Measurements from ENCODE around the gene UTP18.
"Not testable (repeated sequence)": the region's sequence is repeated elsewhere in the genome, so short reads cannot be mapped to it uniquely, and the experiment has no call there.

The UTP18 gene

DNA sequence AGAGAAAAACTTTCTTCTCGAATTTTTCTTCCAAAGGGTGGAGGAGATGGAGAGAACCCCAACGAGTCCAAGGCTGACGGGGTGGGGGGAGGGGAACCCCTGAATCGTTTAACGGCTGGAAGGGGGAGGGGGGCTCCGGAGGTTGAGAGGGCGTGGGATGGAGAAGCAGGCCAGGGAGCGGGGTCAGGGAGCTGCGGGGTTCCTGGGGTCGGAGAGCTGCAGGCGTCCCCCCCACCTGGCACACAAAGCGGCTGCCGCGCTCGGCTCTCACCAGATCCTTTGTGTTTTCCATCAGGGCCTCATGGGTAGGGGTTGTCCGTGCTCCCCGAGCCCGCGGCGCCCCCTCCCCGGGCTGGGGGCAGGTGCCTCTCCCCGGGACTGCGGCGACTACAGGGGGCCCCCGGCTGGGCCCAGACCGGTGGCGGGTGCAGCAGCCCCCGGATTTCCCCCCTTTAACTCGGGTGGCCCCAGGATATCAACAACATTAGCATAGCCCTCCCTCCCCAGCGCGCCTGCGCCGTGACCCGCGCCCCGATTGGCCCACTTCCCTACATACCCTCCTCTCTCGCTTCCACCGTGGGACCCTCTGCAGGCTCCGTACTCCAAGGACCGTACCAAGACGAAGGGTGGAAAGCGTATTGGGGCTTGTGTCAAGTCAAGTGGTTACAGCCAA lies 646 bp upstream of the UTP18 start, which contains the start of gene MBTD1:
Gene MBTD1, minus strand, starts transcription at position 486 of the 673 bp plus-strand sequence. CDS start 34,888 bp downstream, outside the sequence.
- peak; percentile 87 to 92 (median 89) for DNase-seq

DNA sequence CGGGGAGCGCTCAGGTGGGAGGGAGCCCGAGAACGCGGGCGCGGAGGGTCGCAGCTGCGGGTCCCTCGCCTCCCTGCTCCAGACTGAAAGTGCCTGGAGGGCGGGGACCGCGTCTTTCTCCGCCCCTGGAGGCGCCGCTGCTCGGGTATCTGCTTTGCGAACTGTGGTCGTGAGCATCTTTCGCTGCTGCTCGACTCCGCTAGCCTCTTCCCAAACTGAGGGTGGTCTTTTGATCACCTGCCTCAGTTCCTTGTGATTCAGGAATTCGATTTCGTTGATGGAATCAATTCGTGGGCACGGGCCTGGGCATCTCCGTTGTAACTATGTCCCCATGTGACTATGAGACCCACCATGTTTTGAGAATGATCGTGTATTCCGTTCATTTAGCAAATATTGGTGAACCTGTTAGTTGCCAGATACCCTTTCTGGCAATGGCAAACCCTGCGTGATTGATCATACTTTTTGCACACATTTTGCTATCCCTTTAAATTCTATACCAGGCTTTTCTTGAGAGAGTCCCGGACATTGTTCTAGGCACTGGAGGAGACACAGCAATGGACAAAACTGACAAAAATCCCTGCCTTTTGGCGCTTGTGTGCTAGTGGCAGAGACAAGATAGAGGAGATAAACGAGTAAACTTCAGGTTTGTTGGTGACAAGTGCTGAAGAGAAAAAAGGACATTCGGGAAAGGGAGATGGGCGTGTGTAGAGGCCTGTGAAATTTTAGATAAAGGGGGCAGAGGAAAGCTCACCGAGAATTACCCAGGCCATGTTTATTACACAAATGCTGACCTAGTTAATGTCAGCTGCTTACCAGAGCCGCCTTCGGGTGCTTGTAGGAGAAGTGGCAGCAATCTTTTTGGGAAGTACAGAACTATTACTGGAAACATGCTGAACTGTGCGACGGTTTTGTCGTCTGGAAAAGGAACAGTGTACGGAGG lies 948 bp downstream of the UTP18 start:
- no peak for DNase-seq

DNA sequence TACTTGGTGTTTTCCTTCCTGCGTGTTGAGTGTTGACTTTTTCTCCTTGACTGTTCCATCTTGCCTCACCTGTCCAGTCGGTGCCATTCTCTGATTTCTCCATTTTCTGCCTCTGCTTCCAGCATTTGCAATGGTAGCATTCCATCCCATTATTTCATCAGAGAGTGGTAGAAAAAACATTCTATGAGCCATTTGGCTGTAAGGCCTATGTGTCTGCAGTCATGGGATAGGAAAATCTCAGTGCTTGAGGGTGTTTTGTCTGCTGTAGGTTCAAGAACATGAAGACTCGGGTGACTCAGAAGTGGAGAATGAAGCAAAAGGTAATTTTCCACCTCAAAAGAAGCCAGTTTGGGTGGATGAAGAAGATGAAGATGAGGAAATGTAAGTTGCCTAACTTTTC lies 2.7 kb downstream of the UTP18 start:
- no peak for DNase-seq

DNA sequence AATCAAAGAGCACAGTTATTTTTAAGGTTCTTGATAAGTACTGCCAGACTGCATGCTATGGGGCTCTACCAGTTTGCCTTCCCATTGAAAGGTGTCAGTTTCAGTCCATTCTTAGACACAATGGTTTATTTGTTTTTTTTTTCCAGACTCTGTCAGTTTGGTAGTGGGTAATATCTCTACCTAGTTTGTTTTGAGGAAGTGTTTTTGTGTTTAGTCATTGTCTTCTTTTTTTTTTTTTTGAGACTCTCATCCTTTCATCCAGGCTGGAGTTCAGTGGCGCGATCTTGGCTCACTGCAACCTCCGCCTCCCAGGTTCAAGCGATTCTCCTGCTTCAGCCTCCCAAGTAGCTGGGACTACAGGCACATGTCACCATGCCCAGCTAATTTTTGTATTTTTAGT lies 4.1 kb downstream of the UTP18 start:
- not testable (repeated sequence) for DNase-seq

DNA sequence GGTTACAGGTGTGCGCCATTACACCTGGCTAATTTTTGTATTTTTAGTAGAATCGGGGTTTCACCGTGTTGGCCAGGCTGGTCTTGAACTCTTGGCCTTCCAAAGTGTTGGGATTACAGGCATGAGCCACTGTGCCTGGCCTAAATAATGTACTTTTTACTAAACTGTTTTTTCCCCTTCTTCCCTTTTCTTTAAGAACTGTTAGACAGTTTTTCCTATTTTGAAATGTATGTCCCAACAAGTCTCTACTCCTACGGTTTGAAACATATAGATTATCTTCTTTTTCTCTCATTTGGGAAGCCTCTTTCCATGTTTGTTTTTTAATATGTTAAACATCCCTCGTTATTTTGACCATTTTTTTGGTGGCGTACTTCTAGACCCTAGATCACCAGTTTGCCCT lies 9.6 kb downstream of the UTP18 start:
- no peak for DNase-seq

DNA sequence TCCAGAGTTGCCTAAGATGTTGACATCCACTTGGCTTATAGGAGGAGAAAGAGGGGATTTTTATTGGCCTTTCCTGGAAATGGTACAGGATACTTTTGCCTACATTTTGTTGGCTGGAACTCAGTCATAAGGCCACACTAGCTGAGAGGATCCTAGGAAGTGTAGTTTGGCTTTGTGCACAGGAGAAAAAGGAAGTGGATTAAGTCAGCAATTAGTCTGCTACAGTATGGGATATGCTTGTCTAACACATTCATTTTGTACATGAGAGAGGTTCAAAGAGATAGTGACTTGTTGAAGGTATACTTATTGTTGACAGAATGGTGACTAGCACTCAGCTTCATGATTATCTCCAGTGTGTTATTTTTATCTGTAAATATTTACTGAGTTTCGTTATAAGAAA lies 10.3 kb downstream of the UTP18 start:
- DNase-seq, result no peak

DNA sequence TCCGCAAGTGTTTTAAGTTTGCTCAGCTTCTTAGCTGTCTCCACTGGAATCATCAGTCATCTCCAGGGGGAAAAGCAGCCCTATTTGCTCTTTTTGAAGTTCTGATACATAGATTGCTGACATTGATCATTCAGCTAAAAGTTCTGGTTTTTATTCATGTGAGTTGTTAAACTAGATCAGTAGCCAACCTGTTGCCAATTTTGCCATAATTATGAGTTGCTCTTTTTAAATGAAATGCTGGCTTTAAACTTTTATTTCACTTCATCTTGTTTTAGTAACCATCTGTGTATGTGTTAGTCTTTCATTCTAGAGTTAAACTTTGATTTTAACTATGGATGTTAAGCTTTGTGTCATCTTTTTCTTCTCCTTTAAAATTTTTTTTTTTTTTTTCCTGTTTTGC lies 12.5 kb downstream of the UTP18 start:
- no peak for DNase-seq

DNA sequence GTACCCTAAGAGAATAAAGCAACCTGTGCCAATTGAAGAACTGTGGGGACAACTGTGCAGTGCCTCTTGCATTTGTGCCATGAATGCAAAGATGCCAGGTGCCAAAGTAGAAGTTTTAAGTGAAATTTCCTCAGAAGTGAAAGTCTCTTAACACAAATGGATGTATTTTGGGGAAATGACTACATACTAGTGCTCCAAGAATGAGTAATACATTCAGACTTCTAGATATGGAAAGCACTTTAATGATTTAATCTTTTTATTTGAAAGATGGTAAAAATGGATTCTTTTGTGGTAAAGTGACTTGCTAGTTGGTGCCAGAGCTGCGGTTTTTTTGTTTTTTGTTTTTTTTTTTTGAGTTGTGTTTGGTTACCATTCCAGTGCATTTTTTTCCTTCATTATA lies 15.0 kb downstream of the UTP18 start:
- no peak for DNase-seq

DNA sequence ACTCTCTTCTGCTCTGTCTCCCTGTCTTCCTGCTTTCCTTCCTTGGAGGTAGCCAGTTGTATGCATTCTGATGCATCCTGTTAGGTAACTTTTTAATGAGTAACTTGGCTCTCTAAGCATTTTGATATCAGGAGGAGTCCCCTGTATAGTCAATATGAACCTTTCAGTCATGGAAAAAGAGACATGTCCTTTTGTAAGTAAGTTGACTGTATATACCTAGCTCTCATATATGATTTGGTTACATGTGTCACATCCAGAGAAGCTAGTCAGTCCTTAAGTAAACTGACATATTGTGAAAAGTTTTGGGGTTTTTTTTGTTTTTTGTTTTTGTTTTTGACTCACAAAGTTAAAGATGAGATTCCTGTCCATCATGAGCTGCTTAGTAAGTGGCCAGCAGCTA lies 18.8 kb downstream of the UTP18 start:
- DNase-seq, result no peak

DNA sequence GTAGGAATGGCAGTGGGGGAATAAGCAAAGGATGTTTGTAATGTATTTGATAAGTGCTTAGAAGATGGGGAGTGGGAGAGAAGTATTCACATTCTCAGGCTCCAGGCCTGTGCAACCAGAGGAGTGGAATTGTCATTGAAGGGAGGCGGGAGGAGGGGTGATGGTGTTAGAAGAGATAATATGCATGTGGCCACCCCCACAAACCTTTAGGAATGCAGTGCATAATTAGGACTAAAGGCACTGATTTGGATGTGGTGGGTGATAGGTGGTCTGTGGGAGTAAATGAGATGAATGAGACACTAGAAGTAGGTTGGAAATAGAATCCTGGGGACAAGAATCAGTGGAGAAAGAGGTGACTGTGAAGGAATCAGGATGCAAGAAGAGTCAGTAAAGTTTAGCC lies 27.1 kb downstream of the UTP18 start:
- no peak for DNase-seq

DNA sequence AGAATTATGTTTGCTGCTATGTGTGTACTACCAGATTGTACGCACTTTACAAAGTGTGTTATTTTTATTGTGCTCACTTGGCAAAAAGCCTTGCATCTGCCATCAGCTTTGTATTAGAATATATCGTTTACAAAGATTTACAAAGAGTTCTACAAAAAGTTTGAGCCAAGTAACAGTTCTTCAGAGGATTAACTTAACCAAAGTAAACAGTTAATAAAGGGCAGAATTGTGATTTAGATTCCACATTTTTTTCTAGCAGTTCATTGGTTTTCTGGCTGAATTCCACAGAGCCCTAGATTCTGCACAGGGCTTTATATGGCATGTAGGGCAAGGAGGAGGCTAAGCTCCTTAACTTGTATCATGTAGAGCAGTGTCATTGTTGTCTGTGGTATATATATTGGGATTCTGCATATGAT lies 29.4 kb downstream of the UTP18 start:
- DNase-seq, result no peak

DNA sequence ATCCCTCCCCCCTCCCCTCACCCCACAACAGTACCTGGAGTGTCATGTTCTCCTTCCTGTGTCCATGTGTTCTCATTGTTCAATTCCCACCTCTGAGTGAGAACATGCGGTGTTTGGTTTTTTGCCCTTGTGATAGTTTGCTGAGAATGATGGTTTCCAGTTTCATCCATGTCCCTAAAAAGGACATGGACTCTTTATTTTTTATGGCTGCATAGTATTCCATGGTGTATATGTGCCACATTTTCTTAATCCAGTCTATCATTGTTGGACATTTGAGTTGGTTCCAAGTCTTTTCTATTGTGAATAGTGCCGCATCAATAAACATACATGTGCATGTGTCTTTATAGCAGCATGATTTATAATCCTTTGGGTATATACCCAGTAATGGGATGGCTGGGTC lies 34.0 kb downstream of the UTP18 start:
- DNase-seq, result not testable (repeated sequence)

DNA sequence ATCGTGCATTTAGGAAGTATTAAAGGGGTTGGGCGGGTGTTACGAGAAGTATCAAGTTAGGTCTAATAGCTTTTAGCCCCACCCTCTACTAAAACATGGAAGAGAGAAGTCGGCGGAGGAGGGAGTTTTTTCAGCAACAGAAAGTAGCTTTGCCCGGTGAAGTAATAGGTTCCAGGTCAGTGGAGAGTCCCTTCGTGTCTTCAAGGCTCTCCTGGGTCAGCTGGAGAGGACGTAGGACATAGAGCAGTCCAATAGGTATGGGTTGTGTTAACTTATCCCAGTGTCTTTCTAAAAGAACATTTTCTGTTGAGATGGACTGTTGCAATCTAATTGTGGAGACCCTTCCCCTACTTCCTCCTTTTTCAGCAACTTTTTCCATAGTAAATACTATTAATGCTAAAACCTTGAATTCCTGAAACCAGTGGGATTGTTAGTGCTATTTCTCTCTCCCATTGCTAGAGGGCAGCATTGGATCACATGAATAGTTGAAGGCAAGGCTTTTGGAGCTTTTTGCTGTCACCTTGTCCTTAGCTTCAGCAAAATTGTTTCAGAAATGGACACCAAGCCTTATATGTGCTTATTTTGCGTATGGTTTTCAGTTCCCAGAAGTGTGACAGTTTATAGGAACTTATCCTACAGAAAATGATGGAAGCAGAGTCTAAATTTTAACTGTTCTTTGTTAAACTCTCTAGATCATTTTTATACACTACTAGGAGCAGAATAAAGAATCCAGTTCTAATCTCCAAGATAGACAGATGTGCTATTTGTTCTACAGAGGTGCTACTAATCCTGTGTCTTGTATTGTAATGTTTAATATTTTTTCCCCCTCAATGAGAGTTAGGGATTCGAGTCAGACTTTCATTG lies 38.4 kb downstream of the UTP18 start:
- no peak for DNase-seq

DNA sequence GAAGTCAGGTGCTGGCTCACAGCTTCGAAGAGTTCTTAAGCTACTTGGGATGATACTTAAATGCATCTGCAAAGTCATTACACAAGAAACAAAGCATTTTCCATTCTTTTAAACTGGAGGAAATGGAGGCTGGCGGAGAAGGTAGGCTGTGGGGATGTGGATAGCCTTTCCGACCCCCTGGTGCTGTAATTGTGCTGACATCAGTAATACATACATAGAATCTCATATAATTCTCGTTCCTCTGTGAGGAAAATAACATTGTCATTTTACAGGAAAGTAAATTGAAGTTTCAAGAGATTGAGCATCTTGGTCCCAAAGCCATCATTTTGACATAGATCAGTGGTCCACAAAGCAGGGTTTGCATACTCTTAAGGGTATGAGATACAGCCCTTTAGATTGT lies 39.5 kb downstream of the UTP18 start:
- no peak for DNase-seq

DNA sequence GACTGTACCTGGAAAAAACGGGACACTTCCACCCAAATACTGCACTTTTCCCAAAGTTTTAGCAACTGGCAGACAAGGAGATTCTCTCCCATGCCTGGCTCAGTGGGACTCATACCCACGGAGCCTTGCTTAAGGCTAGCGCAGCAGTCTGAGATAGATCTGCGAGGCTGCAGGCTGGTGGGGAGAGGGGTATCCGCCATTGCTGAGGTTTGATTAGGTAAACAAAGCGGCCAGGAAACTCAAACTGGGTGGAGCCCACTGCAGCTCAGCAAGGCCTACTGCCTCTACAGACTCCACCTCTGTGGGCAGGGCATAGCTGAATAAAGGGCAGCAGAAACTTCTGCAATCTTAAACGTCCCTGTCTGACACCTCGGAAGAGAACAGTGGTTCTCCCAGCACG lies 44.8 kb downstream of the UTP18 start:
- DNase-seq, result no peak

DNA sequence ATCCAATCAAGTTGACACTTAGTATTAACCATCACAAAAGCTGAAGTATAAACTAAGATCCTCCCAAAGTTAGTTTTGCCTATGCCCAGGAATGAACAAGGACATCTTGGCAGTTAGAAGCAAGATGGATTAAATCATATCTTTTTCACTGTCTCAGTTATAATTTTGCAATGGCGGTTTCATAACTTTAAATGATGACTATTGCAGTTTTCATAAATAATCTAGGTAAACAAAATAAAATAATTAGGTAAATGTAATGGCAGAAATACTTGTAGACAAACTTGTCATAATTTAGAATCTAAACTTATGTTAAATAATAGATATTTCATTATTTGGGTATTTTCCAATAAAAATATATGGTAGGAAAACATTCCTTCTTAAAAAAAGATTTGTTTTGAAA lies 51.7 kb downstream of the UTP18 start:
- not testable (repeated sequence) for DNase-seq

DNA sequence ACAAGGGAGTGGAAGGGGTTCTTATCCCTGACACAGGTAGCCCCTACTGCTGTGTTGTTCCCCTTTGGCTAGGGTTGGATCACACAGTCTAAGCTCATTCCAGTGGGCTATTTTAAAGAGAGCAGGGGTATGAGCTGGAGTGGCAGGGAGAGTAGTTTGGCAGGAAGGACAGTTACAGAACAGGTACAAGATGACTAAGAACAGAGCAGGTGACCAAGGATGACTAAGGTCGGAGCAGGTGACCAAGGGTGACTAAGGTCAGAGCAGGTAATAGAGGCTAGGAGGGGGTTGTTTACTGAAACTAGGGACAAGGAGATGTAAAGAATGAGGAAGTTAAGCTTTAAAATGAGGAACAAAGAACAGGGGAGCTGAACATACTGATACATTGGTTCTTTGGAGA lies 58.8 kb downstream of the UTP18 start:
- DNase-seq, result no peak

DNA sequence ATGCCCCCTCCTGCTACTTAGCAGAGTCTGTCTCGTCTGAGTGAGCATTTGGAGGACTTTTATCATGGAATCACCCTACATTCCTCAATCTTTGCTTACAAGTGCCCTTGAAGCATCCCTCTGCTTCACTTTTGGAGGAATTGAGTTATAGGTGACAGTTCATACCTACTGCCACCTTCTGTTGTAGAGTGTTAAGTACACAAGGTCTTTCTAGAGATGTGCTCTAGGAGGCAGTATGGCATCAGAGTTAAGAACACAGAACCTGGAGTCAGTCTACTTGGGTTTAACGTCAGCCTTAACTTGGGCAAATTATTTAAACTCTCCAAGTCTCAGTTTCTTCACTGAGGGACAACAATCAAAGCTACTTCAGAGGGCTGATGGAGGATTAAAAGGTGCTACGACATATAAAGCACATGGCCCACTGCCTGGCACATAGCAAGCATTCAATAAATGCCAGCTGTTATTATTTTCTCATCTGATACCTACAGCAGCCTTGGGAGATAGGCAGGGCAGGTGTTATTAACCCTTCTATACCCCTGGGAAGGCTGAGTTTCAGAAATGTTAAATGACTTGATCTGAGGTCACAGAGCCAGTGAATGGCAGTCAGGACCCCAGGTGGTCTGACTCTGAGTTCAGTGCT lies 62.2 kb downstream of the UTP18 start:
- DNase-seq, result no peak

DNA sequence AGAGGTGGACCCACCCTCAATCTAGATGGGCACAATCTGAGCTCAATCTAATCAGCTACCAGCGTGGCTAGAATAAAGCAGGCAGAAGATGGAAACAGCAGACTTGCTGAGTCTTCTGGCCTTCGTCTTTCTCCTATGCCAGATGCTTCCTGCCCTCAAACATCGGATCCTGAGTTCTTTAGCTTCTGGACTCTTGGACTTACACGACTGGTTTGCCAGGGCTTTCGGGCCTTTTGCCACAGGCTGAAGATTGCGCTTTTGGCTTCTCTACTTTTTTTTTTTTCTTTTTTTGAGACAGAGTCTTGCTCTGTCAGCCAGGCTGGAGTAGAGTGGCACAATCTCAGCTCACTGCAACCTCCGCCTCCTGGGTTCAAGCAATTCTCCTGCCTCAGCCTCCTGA lies 65.1 kb downstream of the UTP18 start:
- no peak for DNase-seq

DNA sequence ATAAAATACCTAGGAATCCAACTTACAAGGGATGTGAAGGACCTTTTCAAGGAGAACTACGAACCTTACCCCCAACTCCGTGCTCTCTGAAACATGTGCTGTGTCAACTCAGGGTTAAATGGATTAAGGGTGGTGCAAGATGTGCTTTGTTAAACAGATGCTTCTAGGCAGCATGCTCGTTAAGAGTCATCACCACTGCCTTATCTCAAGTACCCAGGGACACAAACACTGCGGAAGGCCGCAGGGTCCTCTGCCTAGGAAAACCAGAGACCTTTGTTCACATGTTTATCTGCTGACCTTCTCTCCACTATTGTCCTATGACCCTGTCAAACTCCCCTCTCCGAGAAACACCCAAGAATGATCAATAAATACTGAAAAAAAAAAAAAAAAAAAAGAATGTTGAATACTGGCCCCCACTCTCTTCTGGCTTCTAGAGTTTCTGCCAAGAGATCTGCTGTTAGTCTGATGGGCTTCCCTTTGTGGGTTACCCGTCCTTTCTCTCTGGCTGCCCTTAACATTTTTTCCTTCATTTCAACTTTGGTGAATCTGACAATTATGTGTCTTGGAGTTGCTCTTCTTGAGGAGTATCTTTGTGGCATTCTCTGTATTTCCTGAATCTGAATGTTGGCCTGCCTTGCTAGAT lies 70.6 kb downstream of the UTP18 start:
- DNase-seq, result not testable (repeated sequence)

DNA sequence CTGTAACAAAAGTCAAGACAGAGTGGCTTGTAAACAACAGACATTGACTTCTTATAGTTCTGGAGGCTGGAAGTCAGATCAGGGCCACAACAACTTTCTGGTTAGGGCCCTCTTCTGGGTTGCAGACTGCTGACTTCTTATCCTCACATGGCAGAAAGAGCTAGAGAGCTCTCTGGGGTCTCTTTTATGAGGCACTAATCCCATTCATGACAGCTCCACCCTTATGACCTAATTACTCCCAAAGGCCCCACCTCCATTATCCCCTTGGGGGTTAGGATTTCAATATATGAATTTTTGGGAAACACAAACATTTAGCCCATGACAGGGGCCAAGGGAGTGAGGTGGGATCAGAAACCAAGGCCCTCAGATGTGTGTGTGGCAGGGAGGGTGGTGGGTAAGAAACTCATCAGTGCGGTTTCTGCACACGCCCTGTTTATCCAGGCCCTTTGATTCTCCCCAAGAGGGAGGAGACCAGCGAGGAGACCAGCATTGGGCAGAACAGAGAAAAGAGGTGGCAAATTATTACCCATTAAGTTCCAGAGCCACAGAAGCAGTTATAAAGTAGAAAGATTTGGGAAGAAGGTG lies 74.8 kb downstream of the UTP18 start:
- no peak for DNase-seq
